Measurements from ENCODE around the gene NLGN1. TPM values are rescaled to one million over a fixed set of nuclear protein-coding genes. Genes with fewer than 3 reads are reported as not detected.

The NLGN1 gene
- total RNA-seq, 1 experiment from 2014 or later = 5.2 TPM

- H4K20me1 ChIP-seq (ENCODE audit: control insufficient read depth, insufficient read depth, insufficient read length) = no peaks in the 10 kb centered on the region
- H3K27me3 Mint-ChIP-seq (ENCODE audit: low read depth) = no peaks in the 10 kb centered on the region
Observed at GRCh38 chr3:173641696-173642095, 244.2 kb downstream of the NLGN1 start.

More at GRCh38 chr3:173641696-173642095, 244.2 kb downstream of the NLGN1 start:
- no peaks in the 10 kb centered on the region for H3K27me3 ChIP-seq (ENCODE audit: insufficient read depth, low read length)
- no peaks in the 10 kb centered on the region for H3K23me2 ChIP-seq (ENCODE audit: insufficient read length, low read depth, low read length, poor library complexity, severe bottlenecking)
- H3K79me2 ChIP-seq (ENCODE audit: insufficient read depth, low read length) = no peaks in the 10 kb centered on the region
- no peaks in the 10 kb centered on the region for H3K79me1 ChIP-seq (ENCODE audit: insufficient read depth, low read depth, low read length, poor library complexity, severe bottlenecking)
- H3K9me3 Mint-ChIP-seq = no peaks in the 10 kb centered on the region; a peak in 1 of 5 replicates
- no peak overlapping the region for H3K56ac ChIP-seq (ENCODE audit: insufficient read length, low read depth, low read length)
- H3K18ac ChIP-seq (ENCODE audit: insufficient read length, low read depth, low read length) = no peak overlapping the region
- no peak overlapping the region for H4K91ac ChIP-seq (ENCODE audit: insufficient read length, low read depth, low read length)
- no peak overlapping the region for H3K27ac Mint-ChIP-seq
- DNase-seq = no peak
- H4K5ac ChIP-seq (ENCODE audit: insufficient read length, low read depth, low read length) = no peak overlapping the region
- no peak overlapping the region for H3K4me3 Mint-ChIP-seq
- no peak overlapping the region for H3K4me2 ChIP-seq (ENCODE audit: insufficient read depth, insufficient read length, low read length)
- no peaks in the 10 kb centered on the region for H3K9me3 ChIP-seq (ENCODE audit: control insufficient read depth, low read depth, low read length)
- no peak overlapping the region for H2BK15ac ChIP-seq (ENCODE audit: low read depth, low read length)
- H3K4me1 ChIP-seq (ENCODE audit: insufficient read depth, low read length) = no peaks in the 10 kb centered on the region
- H3K27ac ChIP-seq (ENCODE audit: insufficient read length, low read depth, low read length) = no peak overlapping the region
- H3K9ac ChIP-seq (ENCODE audit: extremely low read depth, insufficient read length, low read length) = no peak overlapping the region
- no peak overlapping the region for H3K4ac ChIP-seq (ENCODE audit: low read depth, low read length)
- no peak for TF ChIP-seq CTCF (conservative IDR thresholded peaks at IDR 0.05)
- no peak overlapping the region for H2BK5ac ChIP-seq (ENCODE audit: insufficient read length, low read length)
- H3K14ac ChIP-seq (ENCODE audit: insufficient read depth, low read length) = no peak overlapping the region
- H3K36me3 Mint-ChIP-seq (ENCODE audit: insufficient read depth in 1 of 3, low read depth in 3 of 3) = no peaks in the 10 kb centered on the region; a peak in 1 of 7 replicates
- no peak overlapping the region for H3K23ac ChIP-seq (ENCODE audit: insufficient read length, low read depth, low read length)
- no peak overlapping the region for H4K8ac ChIP-seq (replicated peaks; ENCODE audit: insufficient read length, low read depth, low read length)
- H2BK120ac ChIP-seq (ENCODE audit: low read depth, low read length, poor library complexity, severe bottlenecking) = no peak overlapping the region
- no peak overlapping the region for H2AFZ ChIP-seq (ENCODE audit: low read length)
- no peak overlapping the region for H2AK5ac ChIP-seq (ENCODE audit: insufficient read length, low read length)
- no peak overlapping the region for H2BK20ac ChIP-seq (ENCODE audit: low read depth, low read length, poor library complexity, severe bottlenecking)
- no CpG with 5 or more reads among the region's 1 CpG for WGBS (ENCODE audit: extremely low coverage, insufficient read length, low lambda C conversion rate)
- H3T11ph ChIP-seq (ENCODE audit: low read length) = no peak overlapping the region
- no peaks in the 10 kb centered on the region for H3K4me1 Mint-ChIP-seq
- H2BK12ac ChIP-seq (ENCODE audit: insufficient read length, low read depth, low read length) = no peak overlapping the region

Measured in H9 (cell line).